ENCODE results near the gene MXRA7. TPM values are rescaled to one million over a fixed set of nuclear protein-coding genes. Genes with fewer than 3 reads are reported as not detected.

Gene MXRA7
- total and polyA plus RNA-seq, 4 donors: 60.9 to 127 (median 83.2) TPM

DNA sequence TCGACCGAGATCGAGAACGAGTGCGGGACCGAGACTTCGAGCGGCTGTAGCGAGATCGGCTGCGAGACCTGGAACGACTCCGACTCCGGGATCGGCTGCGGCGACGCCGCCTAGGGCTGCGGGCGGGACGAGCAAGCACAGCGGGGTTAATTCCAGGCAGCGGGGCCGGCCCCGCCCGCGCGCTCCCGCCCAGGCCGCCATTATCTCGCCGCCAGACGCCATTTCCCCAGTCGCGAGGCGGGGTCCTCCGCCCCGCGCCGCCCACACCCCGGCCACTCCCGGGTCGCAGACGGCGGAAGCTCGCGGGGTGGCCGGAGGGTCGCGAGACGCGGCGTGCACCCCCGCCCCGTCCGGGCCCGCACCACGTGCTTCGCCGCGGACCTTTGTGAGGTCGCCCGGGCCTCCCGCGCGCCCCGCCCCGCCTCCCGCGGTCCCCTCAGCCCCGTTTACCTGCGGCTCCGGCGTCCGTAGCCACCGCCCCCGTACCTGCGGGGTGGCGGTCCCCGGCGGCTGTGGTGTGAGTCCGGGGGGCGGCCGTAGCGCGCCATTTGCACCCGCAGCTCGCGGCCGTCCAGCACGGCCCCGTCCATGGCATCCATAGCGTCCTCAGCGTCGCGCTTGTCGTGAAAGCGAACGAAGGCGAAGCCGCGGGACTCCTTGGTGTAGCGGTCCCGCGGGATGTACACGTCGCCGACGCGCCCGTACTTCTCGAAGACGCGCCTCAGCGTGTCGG lies 25.8 kb upstream of the MXRA7 start:
- Histone ChIP-seq H3K9me3 (ENCODE audit: control insufficient read depth in 4 of 4, insufficient read depth in 3 of 4, low read length in 3 of 4) (no peaks in the 10 kb centered on the region), H3K9ac (ENCODE audit: insufficient read depth in 1 of 2, low read length in 2 of 2) (peak overlapping the region; percentile 91 to 97), H3K4me3 (peak overlapping the region; percentile 100), H3K4me1 (ENCODE audit: control insufficient read depth in 5 of 5, insufficient read depth in 5 of 5, low read length in 5 of 5) (peaks cover 0 to 52% (median 12%) of the 10 kb centered on the region in 5 donors), H3K27ac (ENCODE audit: low read depth in 1 of 2, low read length in 1 of 2) (peak overlapping the region; percentile 99 to 100), H3K27me3 (ENCODE audit: control insufficient read depth in 3 of 3, insufficient read depth in 3 of 3, low read length in 2 of 3) (no peaks in the 10 kb centered on the region), H3K36me3 (ENCODE audit: control insufficient read depth in 4 of 4, insufficient read depth in 4 of 4, low read length in 4 of 4) (peaks cover 2 to 40% (median 24%) of the 10 kb centered on the region in 4 donors)
- WGBS, 2 donors: 0 to 1% methylated on average over 89 to 117 of the region's 117 CpGs
- peak; percentile 41 for ATAC-seq (ENCODE audit: insufficient read depth, low FRiP score)
- TF ChIP-seq, protein P1, sequence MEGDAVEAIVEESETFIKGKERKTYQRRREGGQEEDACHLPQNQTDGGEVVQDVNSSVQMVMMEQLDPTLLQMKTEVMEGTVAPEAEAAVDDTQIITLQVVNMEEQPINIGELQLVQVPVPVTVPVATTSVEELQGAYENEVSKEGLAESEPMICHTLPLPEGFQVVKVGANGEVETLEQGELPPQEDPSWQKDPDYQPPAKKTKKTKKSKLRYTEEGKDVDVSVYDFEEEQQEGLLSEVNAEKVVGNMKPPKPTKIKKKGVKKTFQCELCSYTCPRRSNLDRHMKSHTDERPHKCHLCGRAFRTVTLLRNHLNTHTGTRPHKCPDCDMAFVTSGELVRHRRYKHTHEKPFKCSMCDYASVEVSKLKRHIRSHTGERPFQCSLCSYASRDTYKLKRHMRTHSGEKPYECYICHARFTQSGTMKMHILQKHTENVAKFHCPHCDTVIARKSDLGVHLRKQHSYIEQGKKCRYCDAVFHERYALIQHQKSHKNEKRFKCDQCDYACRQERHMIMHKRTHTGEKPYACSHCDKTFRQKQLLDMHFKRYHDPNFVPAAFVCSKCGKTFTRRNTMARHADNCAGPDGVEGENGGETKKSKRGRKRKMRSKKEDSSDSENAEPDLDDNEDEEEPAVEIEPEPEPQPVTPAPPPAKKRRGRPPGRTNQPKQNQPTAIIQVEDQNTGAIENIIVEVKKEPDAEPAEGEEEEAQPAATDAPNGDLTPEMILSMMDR (IDR thresholded peaks at IDR 0.05; ENCODE audit: control extremely low read depth, extremely low read depth): peak; percentile 1
- peak; percentile 75 to 84 (median 83) for DNase-seq

DNA sequence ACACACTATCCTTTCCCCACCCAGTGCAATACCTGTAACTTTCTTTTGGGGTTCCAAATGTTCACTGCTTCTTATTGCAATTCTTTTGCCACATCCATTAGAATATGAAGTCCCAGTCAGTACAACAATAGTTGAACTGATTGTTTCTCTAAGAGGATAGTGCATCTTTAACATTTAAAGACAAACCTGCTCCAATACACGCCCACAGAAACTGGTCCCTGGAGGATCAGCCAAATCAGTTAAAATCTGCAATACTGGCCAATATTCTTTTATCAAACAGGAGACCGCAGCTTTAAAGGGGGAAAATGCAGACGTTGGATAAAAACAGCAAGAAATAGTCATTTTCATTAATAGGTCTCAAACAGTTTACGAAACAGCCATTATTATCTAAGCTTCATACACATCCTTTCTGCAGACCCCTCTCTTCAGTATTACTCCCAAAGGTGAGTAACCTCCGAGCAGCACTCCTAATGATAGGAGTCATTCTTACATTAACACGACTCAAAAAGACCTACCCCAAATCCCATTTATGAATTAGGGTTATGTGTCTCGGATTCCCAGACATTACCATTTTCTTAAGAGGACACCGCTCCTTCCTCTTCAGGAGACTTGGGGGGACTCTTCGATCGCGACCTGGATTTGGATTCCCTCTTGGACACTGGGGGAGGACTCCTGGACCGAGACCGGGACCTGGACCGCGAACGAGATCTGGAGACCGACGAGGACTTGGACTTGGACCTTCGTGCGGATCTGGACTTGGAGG lies 25.0 kb upstream of the MXRA7 start:
- H3K27me3 ChIP-seq (ENCODE audit: control insufficient read depth in 3 of 3, insufficient read depth in 3 of 3, low read length in 2 of 3): no peaks in the 10 kb centered on the region
- TF ChIP-seq, protein P1 (IDR thresholded peaks at IDR 0.05; ENCODE audit: control extremely low read depth, extremely low read depth): no peak
- peak overlapping the region; percentile 99 to 100 for H3K27ac ChIP-seq (ENCODE audit: low read depth in 1 of 2, low read length in 1 of 2)
- peaks cover 0 to 50% (median 12%) of the 10 kb centered on the region in 5 donors for H3K4me1 ChIP-seq (ENCODE audit: control insufficient read depth in 5 of 5, insufficient read depth in 5 of 5, low read length in 5 of 5)
- WGBS, 2 donors: 1% methylated on average over 20 of the region's 20 CpGs
- H3K9me3 ChIP-seq (ENCODE audit: control insufficient read depth in 4 of 4, insufficient read depth in 3 of 4, low read length in 3 of 4): no peaks in the 10 kb centered on the region
- peaks cover 6 to 40% (median 28%) of the 10 kb centered on the region in 4 donors for H3K36me3 ChIP-seq (ENCODE audit: control insufficient read depth in 4 of 4, insufficient read depth in 4 of 4, low read length in 4 of 4)
- peak overlapping the region; percentile 100 for H3K4me3 ChIP-seq
- ATAC-seq (ENCODE audit: insufficient read depth, low FRiP score) (no peak), DNase-seq (no peak)
- H3K9ac ChIP-seq (ENCODE audit: insufficient read depth in 1 of 2, low read length in 2 of 2): peak overlapping the region; percentile 58 to 93

DNA sequence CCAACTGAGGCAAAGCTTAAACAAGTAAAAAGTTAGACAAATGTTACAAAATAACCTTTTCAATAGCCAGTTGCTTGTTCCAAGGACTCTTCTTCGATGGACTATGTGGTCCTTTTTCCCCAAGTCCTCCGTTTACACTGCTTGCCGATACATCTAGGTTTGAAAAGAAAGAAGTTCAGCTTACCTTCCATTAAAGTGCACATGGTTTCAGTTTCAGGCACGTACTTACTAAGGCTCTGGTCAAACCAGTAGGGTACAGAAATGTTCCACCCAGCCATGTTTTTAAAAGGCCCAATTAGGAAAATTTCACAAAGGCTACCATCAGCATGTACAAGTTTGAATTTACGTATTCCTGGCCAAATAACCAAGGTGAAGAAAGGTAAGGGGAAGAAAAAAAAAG lies 24.2 kb upstream of the MXRA7 start:
- H3K36me3 ChIP-seq (ENCODE audit: control insufficient read depth in 4 of 4, insufficient read depth in 4 of 4, low read length in 4 of 4): peaks cover 6 to 43% (median 30%) of the 10 kb centered on the region in 4 donors
- no peak overlapping the region for H3K4me3 ChIP-seq
- 9% methylated on average over 5 of the region's 5 CpGs for WGBS, 2 donors
- ATAC-seq (ENCODE audit: insufficient read depth, low FRiP score): no peak
- peak overlapping the region in 1 of 2 donors; percentile 93 for H3K9ac ChIP-seq (ENCODE audit: insufficient read depth in 1 of 2, low read length in 2 of 2)
- TF ChIP-seq, protein P1 (IDR thresholded peaks at IDR 0.05; ENCODE audit: control extremely low read depth, extremely low read depth): no peak
- DNase-seq: peak in 2 of 3 donors; percentile 50 to 56
- H3K9me3 ChIP-seq (ENCODE audit: control insufficient read depth in 4 of 4, insufficient read depth in 3 of 4, low read length in 3 of 4): no peaks in the 10 kb centered on the region
- H3K27me3 ChIP-seq (ENCODE audit: control insufficient read depth in 3 of 3, insufficient read depth in 3 of 3, low read length in 2 of 3): no peaks in the 10 kb centered on the region
- no peak overlapping the region for H3K27ac ChIP-seq (ENCODE audit: low read depth in 1 of 2, low read length in 1 of 2)
- H3K4me1 ChIP-seq (ENCODE audit: control insufficient read depth in 5 of 5, insufficient read depth in 5 of 5, low read length in 5 of 5): peaks cover 0 to 43% (median 10%) of the 10 kb centered on the region in 5 donors
